ENCODE results near the gene INHBA.

INHBA gene

GRCh38 chr7:41692251-41692650 is 10.6 kb downstream of the INHBA start:
- DNase-seq (ENCODE audit: extremely low read depth, low read depth), result no peak
- TF ChIP-seq CTCF (IDR thresholded peaks at IDR 0.05; ENCODE audit: low read depth, low read length, missing control alignments), result no peak
- no peak overlapping the region for H3K4me3 ChIP-seq (replicated peaks; ENCODE audit: low read depth, low read length)

- no peak overlapping the region for H3K4me3 ChIP-seq (replicated peaks; ENCODE audit: low read depth, low read length)
- TF ChIP-seq CTCF (IDR thresholded peaks at IDR 0.05; ENCODE audit: low read depth, low read length, missing control alignments), result no peak
- DNase-seq (ENCODE audit: extremely low read depth, low read depth), result no peak
These were observed 11.4 kb downstream of the INHBA start for GRCh38 chr7:41691286-41692190.

GRCh38 chr7:41689815-41690214 is 13.1 kb downstream of the INHBA start:
- no peak overlapping the region for H3K4me3 ChIP-seq (replicated peaks; ENCODE audit: low read depth, low read length)
- no peak for DNase-seq (ENCODE audit: extremely low read depth, low read depth)
- TF ChIP-seq CTCF (IDR thresholded peaks at IDR 0.05; ENCODE audit: low read depth, low read length, missing control alignments), result no peak

GRCh38 chr7:41688906-41689305 is 14.0 kb downstream of the INHBA start:
- DNase-seq (ENCODE audit: extremely low read depth, low read depth), result no peak
- no peak for TF ChIP-seq CTCF (IDR thresholded peaks at IDR 0.05; ENCODE audit: low read depth, low read length, missing control alignments)
- no peak overlapping the region for H3K4me3 ChIP-seq (replicated peaks; ENCODE audit: low read depth, low read length)

GRCh38 chr7:41688012-41688625 is 14.8 kb downstream of the INHBA start:
- no peak overlapping the region for H3K4me3 ChIP-seq (replicated peaks; ENCODE audit: low read depth, low read length)
- no peak for DNase-seq (ENCODE audit: extremely low read depth, low read depth)
- TF ChIP-seq CTCF (IDR thresholded peaks at IDR 0.05; ENCODE audit: low read depth, low read length, missing control alignments), result no peak

- TF ChIP-seq CTCF (IDR thresholded peaks at IDR 0.05; ENCODE audit: low read depth, low read length, missing control alignments), result no peak
- no peak overlapping the region for H3K4me3 ChIP-seq (replicated peaks; ENCODE audit: low read depth, low read length)
- DNase-seq (ENCODE audit: extremely low read depth, low read depth), result no peak
These were observed 17.2 kb downstream of the INHBA start for GRCh38 chr7:41685684-41686083.

All from HFF-Myc (cell line).